Measurements from ENCODE around the gene UBE2J2.

DNA sequence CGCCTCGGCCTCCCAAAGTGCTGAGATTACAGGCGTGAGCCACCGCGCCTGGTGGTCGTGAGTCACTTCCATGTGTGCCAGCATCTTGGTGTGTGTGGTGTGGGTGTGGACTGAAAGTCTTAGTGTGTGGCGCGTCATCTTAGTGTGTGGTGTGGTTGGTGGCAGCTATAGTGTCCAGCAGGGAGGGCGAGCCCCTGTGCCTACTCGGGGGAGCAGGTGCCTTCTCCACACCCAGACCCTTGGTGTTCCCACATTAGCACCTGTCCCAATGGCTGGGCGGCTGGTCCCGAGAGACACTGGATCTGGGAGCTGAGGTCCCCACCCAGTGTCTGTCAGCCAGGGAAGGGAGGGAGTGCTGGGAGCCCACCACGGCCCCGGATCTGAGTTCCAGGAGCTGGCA lies 9.3 kb upstream of the UBE2J2 start:
- TF ChIP-seq, protein P1, sequence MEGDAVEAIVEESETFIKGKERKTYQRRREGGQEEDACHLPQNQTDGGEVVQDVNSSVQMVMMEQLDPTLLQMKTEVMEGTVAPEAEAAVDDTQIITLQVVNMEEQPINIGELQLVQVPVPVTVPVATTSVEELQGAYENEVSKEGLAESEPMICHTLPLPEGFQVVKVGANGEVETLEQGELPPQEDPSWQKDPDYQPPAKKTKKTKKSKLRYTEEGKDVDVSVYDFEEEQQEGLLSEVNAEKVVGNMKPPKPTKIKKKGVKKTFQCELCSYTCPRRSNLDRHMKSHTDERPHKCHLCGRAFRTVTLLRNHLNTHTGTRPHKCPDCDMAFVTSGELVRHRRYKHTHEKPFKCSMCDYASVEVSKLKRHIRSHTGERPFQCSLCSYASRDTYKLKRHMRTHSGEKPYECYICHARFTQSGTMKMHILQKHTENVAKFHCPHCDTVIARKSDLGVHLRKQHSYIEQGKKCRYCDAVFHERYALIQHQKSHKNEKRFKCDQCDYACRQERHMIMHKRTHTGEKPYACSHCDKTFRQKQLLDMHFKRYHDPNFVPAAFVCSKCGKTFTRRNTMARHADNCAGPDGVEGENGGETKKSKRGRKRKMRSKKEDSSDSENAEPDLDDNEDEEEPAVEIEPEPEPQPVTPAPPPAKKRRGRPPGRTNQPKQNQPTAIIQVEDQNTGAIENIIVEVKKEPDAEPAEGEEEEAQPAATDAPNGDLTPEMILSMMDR (IDR thresholded peaks at IDR 0.05 in 4 of 5, conservative IDR thresholded peaks at IDR 0.05 in 1 of 5): no peak
- TF ChIP-seq POLR2A (IDR thresholded peaks at IDR 0.05): no peak

Measured in gastrocnemius medialis (tissue), 4 donors.